H1 (cell line): ENCODE measurements around the gene DYRK1A. TPM values are rescaled to one million over a fixed set of nuclear protein-coding genes. Genes with fewer than 3 reads are reported as not detected.

Source experiments
- CTCF ChIA-PET: fragments of 300-600 bp; sonication (Branson Sonifier 250); formaldehyde crosslinking; loops from one replicate; lab custom pipeline; 2021; ENCODE audit not compliant: partially characterized antibody; lab: Charles Lee
- POLR2A ChIA-PET: fragments of 300-600 bp; sonication (Branson Sonifier 250); formaldehyde crosslinking; loops from one replicate; lab custom pipeline; 2021; ENCODE audit warnings: inconsistent platforms; ENCODE audit not compliant: partially characterized antibody; lab: Charles Lee
- DNase-seq, 2 experiments: peaks; one replicate each; pipeline versions ENCODE4 v3.0.0 to v3.0.0-alpha.2; 2010 to 2022; ENCODE audit warnings: low spot score in 2 of 2, low read depth in 1 of 2, mixed read lengths in 1 of 2
- FAIRE-seq: peaks from 2 replicates; lab custom pipeline; 2011; peaks lifted over from hg19 to GRCh38; lab: Jason Lieb, UNC
- H2AFZ ChIP-seq: 2 replicates; pipeline ENCODE4 v1.8.1; 2012; ENCODE audit warnings: low read length, inconsistent platforms
- H2AK5ac ChIP-seq: 2 replicates; pipeline ENCODE4 v1.6.1; 2013; ENCODE audit warnings: low read depth, low read length
- H2BK120ac ChIP-seq: replicated peaks from 2 replicates; pipeline ENCODE3; 2013; ENCODE audit warnings: low read depth, low read length, inconsistent platforms
- H2BK12ac ChIP-seq: 2 replicates; pipeline ENCODE4 v1.6.1; 2013; ENCODE audit warnings: low read depth, low read length
- H2BK15ac ChIP-seq: 2 replicates; pipeline ENCODE4 v1.6.1; 2013; ENCODE audit warnings: low read length
- H2BK20ac ChIP-seq: 2 replicates; pipeline ENCODE4 v1.6.1; 2013; ENCODE audit warnings: low read length
- H2BK5ac ChIP-seq: 2 replicates; pipeline ENCODE4 v1.6.1; 2013; ENCODE audit warnings: low read depth, low read length
- H3K14ac ChIP-seq: 2 replicates; pipeline ENCODE4 v1.6.1; 2013; ENCODE audit warnings: inconsistent platforms; ENCODE audit not compliant: insufficient read length
- H3K18ac ChIP-seq: 2 replicates; pipeline ENCODE4 v1.6.1; 2013; ENCODE audit warnings: low read length; ENCODE audit errors: extremely low read depth
- H3K23ac ChIP-seq: 2 replicates; pipeline ENCODE4 v1.6.1; 2013; ENCODE audit warnings: inconsistent platforms; ENCODE audit not compliant: insufficient read length
- H3K23me2 ChIP-seq: 2 replicates; pipeline ENCODE4 v1.6.1; 2013; ENCODE audit warnings: low read depth, low read length
- H3K27ac ChIP-seq: 2 replicates; pipeline ENCODE4 v1.6.1; 2011; ENCODE audit warnings: low read depth, low read length, inconsistent platforms
- H3K27me3 ChIP-seq, 4 experiments: replicated peaks in 1 of 4; 1 replicate in 1 of 4; 2 replicates in 3 of 4; pipeline versions ENCODE4 v1.6.1 to v1.8.1; 2011 to 2013; ENCODE audit warnings: low read length in 3 of 4, mild to moderate bottlenecking in 3 of 4, inconsistent platforms in 2 of 4, mixed read lengths in 2 of 4, moderate library complexity in 1 of 4; ENCODE audit not compliant: control insufficient read depth in 3 of 4, insufficient read depth in 3 of 4; ENCODE audit errors: extremely low read depth in 1 of 4
- H3K36me3 ChIP-seq, 4 experiments: 2 replicates each; pipeline versions ENCODE4 v1.6.1 to v1.8.1; 2011 to 2013; ENCODE audit warnings: mild to moderate bottlenecking in 4 of 4, low read length in 3 of 4, moderate library complexity in 2 of 4, control low read depth in 1 of 4, inconsistent platforms in 1 of 4; ENCODE audit not compliant: insufficient read depth in 4 of 4, control insufficient read depth in 2 of 4
- H3K4ac ChIP-seq: replicated peaks from 2 replicates; pipeline ENCODE3; 2013; ENCODE audit warnings: low read length, low read depth, mixed read lengths, inconsistent platforms; ENCODE audit not compliant: insufficient read length
- H3K4me1 ChIP-seq, 4 experiments: replicated peaks in 1 of 4; 1 replicate in 1 of 4; 2 replicates in 3 of 4; pipeline versions ENCODE4 v1.6.1 to v1.8.1; 2011 to 2013; ENCODE audit warnings: low read length in 3 of 4, inconsistent platforms in 2 of 4, mixed read lengths in 1 of 4; ENCODE audit not compliant: insufficient read depth in 4 of 4, control insufficient read depth in 3 of 4
- H3K4me2 ChIP-seq, 2 experiments: 2 replicates each; pipeline versions ENCODE4 v1.6.1 to v1.8.1; 2011 to 2013; ENCODE audit warnings: low read depth in 2 of 2, low read length in 2 of 2, control low read depth in 1 of 2, inconsistent platforms in 1 of 2, mild to moderate bottlenecking in 1 of 2; ENCODE audit not compliant: insufficient read depth in 1 of 2
- H3K4me3 ChIP-seq, 4 experiments: fragments of 200-600, 300-600 bp in 1 of 4; sonication (generic), shearing (Covaris generic), sonication (Bioruptor Twin) in 1 of 4; 2 replicates each; pipeline versions ENCODE4 v1.5.1 to v1.8.1; 2011 to 2016; ENCODE audit warnings: low read length in 4 of 4, low read depth in 3 of 4, control low read depth in 2 of 4, inconsistent platforms in 2 of 4, mild to moderate bottlenecking in 2 of 4, mixed read lengths in 1 of 4, moderate library complexity in 1 of 4; ENCODE audit not compliant: insufficient read depth in 2 of 4; ENCODE audit errors: extremely low read depth in 1 of 4
- H3K56ac ChIP-seq: replicated peaks from 2 replicates; pipeline ENCODE3; 2013; ENCODE audit warnings: low read depth, mild to moderate bottlenecking, mixed read lengths, low read length, inconsistent platforms; ENCODE audit not compliant: insufficient read length
- H3K79me1 ChIP-seq: 2 replicates; pipeline ENCODE4 v1.6.1; 2013; ENCODE audit warnings: low read depth, low read length, control low read depth
- H3K79me2 ChIP-seq, 2 experiments: 2 replicates each; pipeline versions ENCODE4 v1.6.1 to v1.8.1; 2012 to 2013; ENCODE audit warnings: low read length in 2 of 2, mild to moderate bottlenecking in 2 of 2, inconsistent platforms in 1 of 2; ENCODE audit not compliant: insufficient read depth in 2 of 2, control insufficient read depth in 1 of 2
- H3K9ac ChIP-seq, 4 experiments: replicated peaks in 1 of 4; 1 replicate in 1 of 4; 2 replicates in 3 of 4; pipeline versions ENCODE4 v1.6.1 to v1.8.1; 2011 to 2013; ENCODE audit warnings: low read depth in 3 of 4, low read length in 3 of 4, control low read depth in 2 of 4, mild to moderate bottlenecking in 2 of 4, moderate library complexity in 2 of 4, inconsistent platforms in 1 of 4; ENCODE audit errors: extremely low read depth in 1 of 4
- H3K9me3 ChIP-seq, 2 experiments: 2 replicates each; pipeline versions ENCODE4 v1.6.1 to v1.8.1; 2012 to 2013; ENCODE audit warnings: mild to moderate bottlenecking in 2 of 2, moderate library complexity in 2 of 2, control low read depth in 1 of 2, inconsistent platforms in 1 of 2, low read depth in 1 of 2, low read length in 1 of 2, mixed read lengths in 1 of 2; ENCODE audit not compliant: insufficient read depth in 2 of 2
- H4K20me1 ChIP-seq, 2 experiments: replicated peaks in 1 of 2; 2 replicates each; pipeline versions ENCODE3 to v1.8.1; 2011 to 2013; ENCODE audit warnings: inconsistent platforms in 2 of 2, low read length in 2 of 2, mild to moderate bottlenecking in 1 of 2; ENCODE audit not compliant: insufficient read depth in 2 of 2, control insufficient read depth in 1 of 2
- H4K5ac ChIP-seq: 2 replicates; pipeline ENCODE4 v1.6.1; 2013; ENCODE audit warnings: low read length, low read depth, mixed read lengths, inconsistent platforms; ENCODE audit not compliant: insufficient read length
- H4K8ac ChIP-seq: 2 replicates; pipeline ENCODE4 v1.8.0; 2013; ENCODE audit warnings: mild to moderate bottlenecking, moderate library complexity, low read length, inconsistent platforms; ENCODE audit not compliant: insufficient read depth; ENCODE audit errors: extremely low read depth
- H4K91ac ChIP-seq: replicated peaks from 2 replicates; pipeline ENCODE3; 2013; ENCODE audit warnings: low read length, mixed read lengths, inconsistent platforms; ENCODE audit not compliant: insufficient read length
- ATF2 ChIP-seq: IDR thresholded peaks from 2 replicates; pipeline ENCODE4 v1.6.1; 2012; ENCODE audit warnings: low read length, inconsistent platforms
- CHD2 ChIP-seq: IDR thresholded peaks from 2 replicates; pipeline ENCODE4 v1.6.1; 2012; ENCODE audit warnings: low read length, improper control_type of control experiment
- CTBP2 ChIP-seq: IDR thresholded peaks from 2 replicates; pipeline ENCODE4 v1.7.0; 2011; ENCODE audit warnings: borderline replicate concordance, mild to moderate bottlenecking, moderate library complexity, mixed read lengths, low read length; ENCODE audit not compliant: insufficient read depth, insufficient read length
- KDM5A ChIP-seq: fragments of 200-600 bp; IDR thresholded peaks from 2 replicates; pipeline ENCODE4 v1.7.1; 2012; ENCODE audit warnings: mild to moderate bottlenecking, low read length, inconsistent platforms, mixed read lengths
- NRF1 ChIP-seq: IDR thresholded peaks from 2 replicates; pipeline ENCODE4 v1.6.1; 2011; ENCODE audit warnings: mild to moderate bottlenecking, low read depth, low read length, improper control_type of control experiment
- POLR2A ChIP-seq, 2 experiments: IDR thresholded peaks; 1 replicate in 1 of 2; 2 replicates in 1 of 2; pipeline ENCODE4 v1.6.1; 2011; ENCODE audit warnings: low read depth in 2 of 2, low read length in 2 of 2, mild to moderate bottlenecking in 2 of 2; ENCODE audit errors: control extremely low read depth in 1 of 2
- RAD21 ChIP-seq, 2 experiments: IDR thresholded peaks in 1 of 2; conservative IDR thresholded peaks in 1 of 2; 2 replicates each; pipeline ENCODE4 v1.6.1; 2011; ENCODE audit warnings: low read depth in 2 of 2, low read length in 2 of 2, improper control_type of control experiment in 1 of 2, inconsistent platforms in 1 of 2, mild to moderate bottlenecking in 1 of 2, moderate library complexity in 1 of 2
- RFX5 ChIP-seq: IDR thresholded peaks from 2 replicates; pipeline ENCODE4 v1.6.1; 2011; ENCODE audit warnings: low read depth, low read length, improper control_type of control experiment, borderline replicate concordance
- SIN3A ChIP-seq, 2 experiments: IDR thresholded peaks in 1 of 2; conservative IDR thresholded peaks in 1 of 2; 2 replicates each; pipeline ENCODE4 v1.6.1; 2011 to 2012; ENCODE audit warnings: low read length in 2 of 2, improper control_type of control experiment in 1 of 2, low read depth in 1 of 2, mild to moderate bottlenecking in 1 of 2
- SIRT6 ChIP-seq: IDR thresholded peaks from one replicate; pipeline ENCODE4 v1.7.1; 2012; ENCODE audit warnings: low read length, inconsistent platforms
- WGBS, 2 experiments: shearing (Covaris generic) in 1 of 2; methylation state at CpG; one replicate each; pipeline versions ENCODE4 v1.1.6 to v1.1.7; 2013 to 2015; ENCODE audit warnings: low lambda C conversion rate in 2 of 2, mixed read lengths in 2 of 2, inconsistent platforms in 1 of 2, low coverage in 1 of 2, missing lambda C conversion rate in 1 of 2; ENCODE audit not compliant: insufficient replicate concordance in 2 of 2, insufficient coverage in 1 of 2, insufficient read length in 1 of 2; ENCODE audit errors: extremely low coverage in 1 of 2, missing lambda C conversion rate in 1 of 2; 5-methylcytosine and 5-hydroxymethylcytosine counted together
- polyA plus RNA-seq, 7 experiments: library from polyadenylated mRNA; depleted of rRNA in 3 of 7; stranded (reverse) in 5 of 7; unstranded in 2 of 7; fragments of >200 nt in 5 of 7; fragments of 200-250 nt in 2 of 7; gene quantifications; 1 replicate in 5 of 7; 2 replicates in 1 of 7; 4 replicates in 1 of 7; pipeline versions ENCODE4 v1.2.1 to v1.2.3, GENCODE V29; 2011 to 2013; ENCODE audit warnings: missing spikeins in 2 of 7, mixed read lengths in 2 of 7
- total RNA-seq: library from RNA; stranded (reverse); fragmentation: NEBNext Ultra II Directional; extraction: Animal tissue kit (Norgen Biotek cat#: 25700); gene quantifications from 2 replicates; pipeline ENCODE4 v1.2.1, GENCODE V29; 2021

DYRK1A gene
- total and polyA plus RNA-seq, 2 of the 8 experiments (the other 6 are each of a cell fraction or from before 2014, with no cell fraction given): 61.1 to 62.2 TPM

GRCh38 chr21:37547615-37548200, 181.1 kb downstream of the DYRK1A start:
- Histone ChIP-seq H3K56ac (no peak overlapping the region), H3K14ac (no peak overlapping the region), H2AFZ (no peak overlapping the region), H3K23me2 (no peaks in the 10 kb centered on the region), H4K5ac (no peak overlapping the region), H2BK12ac (no peak overlapping the region), H3K9me3 (no peaks in the 10 kb centered on the region), H2BK15ac (no peak overlapping the region), H2AK5ac (no peak overlapping the region), H4K20me1 (no peaks in the 10 kb centered on the region), H3K27ac (no peak overlapping the region), H3K4ac (no peak overlapping the region), H3K36me3 (no peaks in the 10 kb centered on the region), H4K8ac (no peak overlapping the region), H3K79me2 (no peaks in the 10 kb centered on the region), H2BK20ac (no peak overlapping the region), H3K9ac (no peak overlapping the region), H3K27me3 (no peaks in the 10 kb centered on the region), H4K91ac (no peak overlapping the region), H3K4me3 (no peak overlapping the region), H3K4me2 (no peak overlapping the region), H3K23ac (no peak overlapping the region), H2BK120ac (no peak overlapping the region), H3K4me1 (peaks cover 0 to 7% (median 2%) of the 10 kb centered on the region in 4 experiments; a peak in 4 of 7 replicates), H3K79me1 (no peaks in the 10 kb centered on the region), H3K18ac (no peak overlapping the region), H2BK5ac (no peak overlapping the region)
- FAIRE-seq (no peak), DNase-seq (no peak)
- CTCF ChIA-PET: interaction anchor here (0.7 to 1.1 kb wide), 2 partner anchors 12 to 29 kb away, joined by 3 read pairs; no protein-coding TSS in a partner anchor
- POLR2A ChIA-PET: interaction anchor here (1.4 kb wide), 1 partner anchor 17 kb away, joined by 3 read pairs; no protein-coding TSS in a partner anchor
- WGBS, 2 experiments: 92% methylated on average over 2 of the region's 2 CpGs; no CpG with 5 or more reads in 1 of the 2 experiments
- TF ChIP-seq SIRT6 (no peak), RAD21 (IDR thresholded peaks at IDR 0.05 in 1 of 2, conservative IDR thresholded peaks at IDR 0.05 in 1 of 2; ENCODE audit: low read depth in 2 of 2, low read length in 2 of 2) (no peak), KDM5A (no peak), NRF1 (no peak), CHD2 (no peak), CTBP2 (no peak), RFX5 (no peak), ATF2 (no peak), POLR2A (IDR thresholded peaks at IDR 0.05; ENCODE audit: control extremely low read depth in 1 of 2, low read depth in 2 of 2, low read length in 2 of 2) (no peak), SIN3A (conservative IDR thresholded peaks at IDR 0.05 in 1 of 2, IDR thresholded peaks at IDR 0.05 in 1 of 2; ENCODE audit: low read depth in 1 of 2, low read length in 2 of 2) (no peak)
